Hepatocyte (in vitro differentiated cells): ENCODE measurements around the gene ANKRD44. TPM values are rescaled to one million over a fixed set of nuclear protein-coding genes. Genes with fewer than 3 reads are reported as not detected.

Source experiments
- DNase-seq: peaks from one replicate; pipeline ENCODE4 v3.0.0-alpha.2; 2016; ENCODE audit warnings: low spot score
- H2AFZ ChIP-seq: fragments of 200-600 bp; sonication (generic); 2 replicates; pipeline ENCODE4 v1.6.0; 2016; ENCODE audit warnings: antibody characterized with exemption, mild to moderate bottlenecking
- H3K27ac ChIP-seq: fragments of 200-600 bp; sonication (generic); 2 replicates; pipeline ENCODE4 v1.5.1; 2016; ENCODE audit warnings: mild to moderate bottlenecking
- H3K27me3 ChIP-seq: fragments of 200-600 bp; sonication (generic); 2 replicates; pipeline ENCODE4 v1.6.1; 2016
- H3K36me3 ChIP-seq: fragments of 200-600 bp; sonication (generic); replicated peaks from 2 replicates; pipeline ENCODE4 v1.5.1; 2016; ENCODE audit warnings: low read depth; ENCODE audit not compliant: insufficient read depth
- H3K4me1 ChIP-seq: fragments of 200-600 bp; sonication (generic); 2 replicates; pipeline ENCODE4 v1.5.1; 2016; ENCODE audit warnings: mild to moderate bottlenecking, moderate library complexity; ENCODE audit not compliant: insufficient read depth
- H3K4me2 ChIP-seq: fragments of 200-600 bp; sonication (generic); 2 replicates; pipeline ENCODE4 v1.6.0; 2016
- H3K4me3 ChIP-seq: fragments of 200-600 bp; sonication (generic); 2 replicates; pipeline ENCODE4 v1.5.1; 2016; ENCODE audit warnings: mild to moderate bottlenecking
- H3K79me2 ChIP-seq: fragments of 200-600 bp; sonication (generic); 2 replicates; pipeline ENCODE4 v1.6.0; 2017; ENCODE audit warnings: mild to moderate bottlenecking
- H3K9me2 ChIP-seq: fragments of 200-600 bp; sonication (generic); replicated peaks from 2 replicates; pipeline ENCODE4 v1.6.0; 2017; ENCODE audit warnings: mild to moderate bottlenecking; ENCODE audit not compliant: insufficient read depth
- H3K9me3 ChIP-seq: fragments of 200-600 bp; sonication (generic); 2 replicates; pipeline ENCODE4 v1.5.1; 2016; ENCODE audit warnings: low read depth, mild to moderate bottlenecking
- H4K20me1 ChIP-seq: fragments of 200-600 bp; sonication (generic); 2 replicates; pipeline ENCODE4 v1.6.0; 2016; ENCODE audit warnings: mild to moderate bottlenecking; ENCODE audit not compliant: insufficient read depth, poor library complexity, severe bottlenecking
- CTCF ChIP-seq: fragments of 200-600 bp; sonication (generic); IDR thresholded peaks from 2 replicates; pipeline ENCODE4 v1.5.1; 2016; ENCODE audit warnings: antibody characterized with exemption, mild to moderate bottlenecking; ENCODE audit not compliant: poor library complexity
- EZH2 ChIP-seq: fragments of 200-600 bp; sonication (generic); IDR thresholded peaks from 2 replicates; pipeline ENCODE4 v1.6.1; 2016; ENCODE audit warnings: antibody characterized with exemption, mild to moderate bottlenecking, borderline replicate concordance
- EZH2phosphoT487 ChIP-seq: fragments of 200-600 bp; sonication (generic); IDR thresholded peaks from one replicate; pipeline ENCODE4 v1.6.1; 2018; ENCODE audit warnings: antibody characterized with exemption, mild to moderate bottlenecking, low read depth, moderate library complexity; ENCODE audit not compliant: unreplicated experiment, severe bottlenecking
- WGBS: methylation state at CpG from one replicate; pipeline ENCODE4 v1.1.6; 2016; ENCODE audit warnings: low lambda C conversion rate; ENCODE audit errors: missing lambda C conversion rate; 5-methylcytosine and 5-hydroxymethylcytosine counted together
- polyA plus RNA-seq: library from polyadenylated mRNA; unstranded; fragments of >200 nt; fragmentation: Nextera tagmentation; extraction: Ambion mirVana; gene quantifications from 2 replicates; pipeline ENCODE4 v1.2.1, GENCODE V29; 2016
- total RNA-seq: library from RNA; depleted of rRNA; stranded (reverse); fragments of >200 nt; gene quantifications from 2 replicates; pipeline ENCODE4 v1.2.3, GENCODE V29; 2014

ANKRD44 gene
- total and polyA plus RNA-seq, 2 experiments from 2014 or later = 5.9 to 9.1 TPM

- Histone ChIP-seq H3K36me3 (no peaks in the 10 kb centered on the region), H3K79me2 (no peaks in the 10 kb centered on the region), H3K9me3 (no peaks in the 10 kb centered on the region), H3K27me3 (no peaks in the 10 kb centered on the region), H2AFZ (no peak overlapping the region), H3K4me1 (peaks cover 7% of the 10 kb centered on the region), H4K20me1 (no peaks in the 10 kb centered on the region), H3K9me2 (no peaks in the 10 kb centered on the region), H3K4me2 (no peak overlapping the region), H3K27ac (no peak overlapping the region), H3K4me3 (no peak overlapping the region)
- TF ChIP-seq EZH2 = no peak
- TF ChIP-seq EZH2phosphoT487 = no peak
- no peak for TF ChIP-seq CTCF
- 77% methylated on average over 3 of the region's 3 CpGs for WGBS
- no peak for DNase-seq
Measured at GRCh38 chr2:196971574-196972279, 338.9 kb downstream of the ANKRD44 start.

DNA sequence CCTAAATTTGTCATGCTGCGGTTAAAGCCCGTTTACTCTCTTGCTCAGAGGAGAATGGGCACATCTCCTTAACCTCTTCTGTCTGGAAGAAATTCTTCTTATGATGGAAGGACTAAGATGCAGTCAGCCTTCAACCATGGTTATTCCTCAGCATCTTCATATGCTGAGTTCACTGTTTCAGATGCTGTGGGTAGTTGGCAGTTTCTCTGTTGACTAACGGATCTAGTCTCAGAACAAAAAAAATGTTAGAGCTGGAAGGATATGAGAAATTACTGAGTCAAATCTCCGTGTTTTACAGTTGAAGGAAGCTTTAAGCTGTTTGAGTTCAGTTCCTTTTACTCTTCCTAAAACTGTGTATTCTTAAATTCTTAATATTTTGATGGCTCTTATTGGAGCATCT lies 340.5 kb downstream of the ANKRD44 start:
- peaks cover 19% of the 10 kb centered on the region for H3K4me1 ChIP-seq
- no peak overlapping the region for H3K4me2 ChIP-seq
- DNase-seq = no peak
- no peaks in the 10 kb centered on the region for H3K79me2 ChIP-seq
- no peaks in the 10 kb centered on the region for H3K36me3 ChIP-seq
- no peaks in the 10 kb centered on the region for H3K9me2 ChIP-seq
- H4K20me1 ChIP-seq = no peaks in the 10 kb centered on the region
- no peak for TF ChIP-seq CTCF
- TF ChIP-seq EZH2phosphoT487 = no peak
- H2AFZ ChIP-seq = no peak overlapping the region
- H3K27ac ChIP-seq = no peak overlapping the region
- H3K9me3 ChIP-seq = no peaks in the 10 kb centered on the region
- no peaks in the 10 kb centered on the region for H3K27me3 ChIP-seq
- H3K4me3 ChIP-seq = no peak overlapping the region
- 86% methylated on average over 4 of the region's 4 CpGs for whole genome bisulfite sequencing

- TF ChIP-seq EZH2phosphoT487 (no peak), EZH2 (no peak), CTCF (no peak)
- Histone ChIP-seq H3K4me1 (peaks cover 19% of the 10 kb centered on the region), H3K9me2 (no peaks in the 10 kb centered on the region), H3K27ac (no peak overlapping the region), H3K9me3 (no peaks in the 10 kb centered on the region), H4K20me1 (no peaks in the 10 kb centered on the region), H3K4me2 (no peak overlapping the region), H2AFZ (no peak overlapping the region), H3K36me3 (no peaks in the 10 kb centered on the region), H3K4me3 (no peak overlapping the region), H3K27me3 (no peaks in the 10 kb centered on the region), H3K79me2 (no peaks in the 10 kb centered on the region)
- DNase-seq = no peak
- 96% methylated on average over 1 of the region's 1 CpG for WGBS
Measured at GRCh38 chr2:196968516-196968915, 342.1 kb downstream of the ANKRD44 start.
